ENCODE data around the gene GOLGB1.

Gene GOLGB1

GRCh38 chr3:121677141-121677540, 72.4 kb downstream of the GOLGB1 start:
- no peak for DNase-seq
- Histone ChIP-seq H3K27ac (ENCODE audit: low read length, poor library complexity, severe bottlenecking) (no peak overlapping the region), H3K23ac (ENCODE audit: low read length in 2 of 2) (no peak overlapping the region), H2BK5ac (ENCODE audit: low read depth, low read length, poor library complexity, severe bottlenecking) (no peak overlapping the region), H3K4ac (ENCODE audit: low read depth in 1 of 2, low read length in 2 of 2) (no peak overlapping the region), H2AK5ac (ENCODE audit: low read length, severe bottlenecking) (no peak overlapping the region), H3K18ac (ENCODE audit: low read depth in 1 of 2, low read length in 2 of 2) (no peak overlapping the region), H4K91ac (ENCODE audit: low read length) (no peak overlapping the region), H3K9me3 (ENCODE audit: control insufficient read depth, low read length) (no peaks in the 10 kb centered on the region), H2AFZ (ENCODE audit: low read depth, low read length) (no peak overlapping the region), H2BK120ac (ENCODE audit: low read depth, low read length) (no peak overlapping the region), H3K79me1 (replicated peaks; ENCODE audit: low read length, poor library complexity, severe bottlenecking) (peaks cover 17% of the 10 kb centered on the region), H2BK12ac (ENCODE audit: low read length in 2 of 2) (no peak overlapping the region), H3K27me3 (ENCODE audit: control insufficient read depth in 1 of 2, insufficient read depth in 1 of 2, low read length in 2 of 2) (no peaks in the 10 kb centered on the region), H3K4me1 (ENCODE audit: control insufficient read depth, insufficient read depth, low read depth, low read length) (no peaks in the 10 kb centered on the region), H2BK15ac (ENCODE audit: low read depth, poor library complexity, severe bottlenecking) (no peak overlapping the region), H3K4me3 (ENCODE audit: insufficient read depth in 1 of 2, low read depth in 1 of 2, low read length in 2 of 2) (no peak overlapping the region), H3K4me2 (ENCODE audit: low read length, poor library complexity, severe bottlenecking) (no peak overlapping the region), H4K8ac (ENCODE audit: low read length) (no peak overlapping the region), H3K14ac (ENCODE audit: low read length in 2 of 2) (no peak overlapping the region), H3K36me3 (ENCODE audit: control insufficient read depth in 1 of 2, insufficient read depth in 2 of 2, low read depth in 1 of 2, low read length in 2 of 2) (peaks cover 13 to 90% of the 10 kb centered on the region in 2 experiments), H3K9ac (ENCODE audit: low read length) (no peak overlapping the region)
- no CpG with 5 or more reads among the region's 2 CpGs for WGBS

GRCh38 chr3:121670676-121671075, 78.9 kb downstream of the GOLGB1 start:
- Histone ChIP-seq H2BK120ac (ENCODE audit: low read depth, low read length) (no peak overlapping the region), H3K18ac (ENCODE audit: low read depth in 1 of 2, low read length in 2 of 2) (no peak overlapping the region), H3K23ac (ENCODE audit: low read length in 2 of 2) (no peak overlapping the region), H3K4ac (ENCODE audit: low read depth in 1 of 2, low read length in 2 of 2) (no peak overlapping the region), H3K4me3 (ENCODE audit: insufficient read depth in 1 of 2, low read depth in 1 of 2, low read length in 2 of 2) (no peak overlapping the region), H3K9ac (ENCODE audit: low read length) (no peak overlapping the region), H3K36me3 (ENCODE audit: control insufficient read depth in 1 of 2, insufficient read depth in 2 of 2, low read depth in 1 of 2, low read length in 2 of 2) (peaks cover 19 to 92% of the 10 kb centered on the region in 2 experiments), H3K4me2 (ENCODE audit: low read length, poor library complexity, severe bottlenecking) (no peak overlapping the region), H2BK5ac (ENCODE audit: low read depth, low read length, poor library complexity, severe bottlenecking) (no peak overlapping the region), H3K27me3 (ENCODE audit: control insufficient read depth in 1 of 2, insufficient read depth in 1 of 2, low read length in 2 of 2) (no peaks in the 10 kb centered on the region), H2AFZ (ENCODE audit: low read depth, low read length) (no peak overlapping the region), H4K91ac (ENCODE audit: low read length) (no peak overlapping the region), H2BK12ac (ENCODE audit: low read length in 2 of 2) (no peak overlapping the region), H2BK15ac (ENCODE audit: low read depth, poor library complexity, severe bottlenecking) (no peak overlapping the region), H3K27ac (ENCODE audit: low read length, poor library complexity, severe bottlenecking) (no peak overlapping the region), H4K8ac (ENCODE audit: low read length) (no peak overlapping the region), H2AK5ac (ENCODE audit: low read length, severe bottlenecking) (no peak overlapping the region), H3K9me3 (ENCODE audit: control insufficient read depth, low read length) (no peaks in the 10 kb centered on the region), H3K79me1 (replicated peaks; ENCODE audit: low read length, poor library complexity, severe bottlenecking) (peaks cover 3% of the 10 kb centered on the region), H3K14ac (ENCODE audit: low read length in 2 of 2) (no peak overlapping the region), H3K4me1 (ENCODE audit: control insufficient read depth, insufficient read depth, low read depth, low read length) (no peaks in the 10 kb centered on the region)
- no peak for DNase-seq

GRCh38 chr3:121667333-121667732, 82.2 kb downstream of the GOLGB1 start:
- no peaks in the 10 kb centered on the region for H3K4me1 ChIP-seq (ENCODE audit: control insufficient read depth, insufficient read depth, low read depth, low read length)
- no peak overlapping the region for H3K14ac ChIP-seq (ENCODE audit: low read length in 2 of 2)
- no peak overlapping the region for H3K27ac ChIP-seq (ENCODE audit: low read length, poor library complexity, severe bottlenecking)
- H3K9ac ChIP-seq (ENCODE audit: low read length): no peak overlapping the region
- H3K4ac ChIP-seq (ENCODE audit: low read depth in 1 of 2, low read length in 2 of 2): no peak overlapping the region
- no peak overlapping the region for H2BK15ac ChIP-seq (ENCODE audit: low read depth, poor library complexity, severe bottlenecking)
- no peak overlapping the region for H3K4me2 ChIP-seq (ENCODE audit: low read length, poor library complexity, severe bottlenecking)
- no peak overlapping the region for H3K23ac ChIP-seq (ENCODE audit: low read length in 2 of 2)
- H2AFZ ChIP-seq (ENCODE audit: low read depth, low read length): no peak overlapping the region
- peaks cover 3% of the 10 kb centered on the region for H3K79me1 ChIP-seq (replicated peaks; ENCODE audit: low read length, poor library complexity, severe bottlenecking)
- peaks cover 29 to 94% of the 10 kb centered on the region in 2 experiments for H3K36me3 ChIP-seq (ENCODE audit: control insufficient read depth in 1 of 2, insufficient read depth in 2 of 2, low read depth in 1 of 2, low read length in 2 of 2)
- no peak overlapping the region for H2BK12ac ChIP-seq (ENCODE audit: low read length in 2 of 2)
- H2AK5ac ChIP-seq (ENCODE audit: low read length, severe bottlenecking): no peak overlapping the region
- no peak for DNase-seq
- no peaks in the 10 kb centered on the region for H3K27me3 ChIP-seq (ENCODE audit: control insufficient read depth in 1 of 2, insufficient read depth in 1 of 2, low read length in 2 of 2)
- H4K91ac ChIP-seq (ENCODE audit: low read length): no peak overlapping the region
- no peak overlapping the region for H3K18ac ChIP-seq (ENCODE audit: low read depth in 1 of 2, low read length in 2 of 2)
- H4K8ac ChIP-seq (ENCODE audit: low read length): no peak overlapping the region
- H2BK5ac ChIP-seq (ENCODE audit: low read depth, low read length, poor library complexity, severe bottlenecking): no peak overlapping the region
- no peaks in the 10 kb centered on the region for H3K9me3 ChIP-seq (ENCODE audit: control insufficient read depth, low read length)
- WGBS: 93% methylated on average over 4 of the region's 4 CpGs
- H3K4me3 ChIP-seq (ENCODE audit: insufficient read depth in 1 of 2, low read depth in 1 of 2, low read length in 2 of 2): no peak overlapping the region
- H2BK120ac ChIP-seq (ENCODE audit: low read depth, low read length): no peak overlapping the region

- Histone ChIP-seq H3K27me3 (ENCODE audit: control insufficient read depth in 1 of 2, insufficient read depth in 1 of 2, low read length in 2 of 2) (no peaks in the 10 kb centered on the region), H2BK120ac (ENCODE audit: low read depth, low read length) (no peak overlapping the region), H3K4me3 (ENCODE audit: insufficient read depth in 1 of 2, low read depth in 1 of 2, low read length in 2 of 2) (no peak overlapping the region), H3K27ac (ENCODE audit: low read length, poor library complexity, severe bottlenecking) (no peak overlapping the region), H3K9ac (ENCODE audit: low read length) (no peak overlapping the region), H3K9me3 (ENCODE audit: control insufficient read depth, low read length) (no peaks in the 10 kb centered on the region), H3K79me1 (replicated peaks; ENCODE audit: low read length, poor library complexity, severe bottlenecking) (peaks cover 3% of the 10 kb centered on the region), H2AK5ac (ENCODE audit: low read length, severe bottlenecking) (no peak overlapping the region), H3K4me2 (ENCODE audit: low read length, poor library complexity, severe bottlenecking) (no peak overlapping the region), H2BK12ac (ENCODE audit: low read length in 2 of 2) (no peak overlapping the region), H4K91ac (ENCODE audit: low read length) (no peak overlapping the region), H3K18ac (ENCODE audit: low read depth in 1 of 2, low read length in 2 of 2) (no peak overlapping the region), H2BK5ac (ENCODE audit: low read depth, low read length, poor library complexity, severe bottlenecking) (no peak overlapping the region), H3K4me1 (ENCODE audit: control insufficient read depth, insufficient read depth, low read depth, low read length) (no peaks in the 10 kb centered on the region), H4K8ac (ENCODE audit: low read length) (no peak overlapping the region), H3K36me3 (ENCODE audit: control insufficient read depth in 1 of 2, insufficient read depth in 2 of 2, low read depth in 1 of 2, low read length in 2 of 2) (peaks cover 35 to 88% of the 10 kb centered on the region in 2 experiments), H3K14ac (ENCODE audit: low read length in 2 of 2) (no peak overlapping the region), H2AFZ (ENCODE audit: low read depth, low read length) (no peak overlapping the region), H3K23ac (ENCODE audit: low read length in 2 of 2) (no peak overlapping the region), H3K4ac (ENCODE audit: low read depth in 1 of 2, low read length in 2 of 2) (no peak overlapping the region), H2BK15ac (ENCODE audit: low read depth, poor library complexity, severe bottlenecking) (no peak overlapping the region)
- DNase-seq: no peak
- WGBS: 83% methylated on average over 1 of the region's 2 CpGs
Observed at GRCh38 chr3:121665488-121665887, 84.1 kb downstream of the GOLGB1 start.
